H1 (cell line): ENCODE data around the gene TMEM178B.

Source experiments
- BRCA1 ChIP-seq: IDR thresholded peaks from 2 replicates; pipeline ENCODE4 v1.6.1; 2012; ENCODE audit warnings: low read depth, low read length, improper control_type of control experiment
- EGR1 ChIP-seq: IDR thresholded peaks from 2 replicates; pipeline ENCODE4 v1.6.1; 2011; ENCODE audit warnings: low read depth, low read length, borderline replicate concordance
- EZH2 ChIP-seq: fragments of 200-600 bp; sonication (generic); IDR thresholded peaks from 2 replicates; pipeline ENCODE4 v1.7.1; 2012; ENCODE audit warnings: low read depth, mild to moderate bottlenecking, moderate library complexity, low read length, inconsistent platforms; ENCODE audit not compliant: severe bottlenecking
- JUN ChIP-seq: IDR thresholded peaks from 2 replicates; pipeline ENCODE4 v1.6.1; 2011; ENCODE audit warnings: low read depth, mild to moderate bottlenecking, improper control_type of control experiment, low read length
- JUND ChIP-seq: IDR thresholded peaks from 2 replicates; pipeline ENCODE4 v1.6.1; 2011; ENCODE audit warnings: mild to moderate bottlenecking, improper control_type of control experiment, low read length
- NRF1 ChIP-seq: IDR thresholded peaks from 2 replicates; pipeline ENCODE4 v1.6.1; 2011; ENCODE audit warnings: mild to moderate bottlenecking, low read depth, low read length, improper control_type of control experiment
- PHF8 ChIP-seq: fragments of 200-600 bp; sonication (generic); conservative IDR thresholded peaks from 2 replicates; pipeline ENCODE4 v1.7.1; 2012; ENCODE audit warnings: low read depth, mild to moderate bottlenecking, inconsistent platforms, low read length, moderate library complexity
- POLR2A ChIP-seq, 2 experiments: IDR thresholded peaks; 1 replicate in 1 of 2; 2 replicates in 1 of 2; pipeline ENCODE4 v1.6.1; 2011; ENCODE audit warnings: low read depth in 2 of 2, low read length in 2 of 2, mild to moderate bottlenecking in 2 of 2; ENCODE audit errors: control extremely low read depth in 1 of 2
- POLR2AphosphoS5 ChIP-seq: IDR thresholded peaks from 2 replicates; pipeline ENCODE4 v1.6.1; 2011; ENCODE audit warnings: low read depth, low read length
- SAP30 ChIP-seq: fragments of 300-600 bp; sonication (generic); IDR thresholded peaks from 2 replicates; pipeline ENCODE4 v1.7.1; 2012; ENCODE audit warnings: low read length, moderate library complexity, mild to moderate bottlenecking, inconsistent platforms; ENCODE audit not compliant: insufficient read depth, insufficient replicate concordance
- SIRT6 ChIP-seq: IDR thresholded peaks from one replicate; pipeline ENCODE4 v1.7.1; 2012; ENCODE audit warnings: low read length, inconsistent platforms
- SRF ChIP-seq: IDR thresholded peaks from 2 replicates; pipeline ENCODE4 v1.6.1; 2011; ENCODE audit warnings: mild to moderate bottlenecking, low read depth, low read length, moderate library complexity
- TF ChIP-seq, protein P1 (sequence below), 3 experiments: IDR thresholded peaks; 1 replicate in 2 of 3; 2 replicates in 1 of 3; pipeline versions ENCODE4 v1.5.1 to v1.6.1; 2011; ENCODE audit warnings: low read length in 3 of 3, mild to moderate bottlenecking in 3 of 3, inconsistent platforms in 2 of 3, low read depth in 1 of 3, moderate library complexity in 1 of 3; ENCODE audit not compliant: insufficient read depth in 1 of 3; ENCODE audit errors: control extremely low read depth in 1 of 3

DNA sequence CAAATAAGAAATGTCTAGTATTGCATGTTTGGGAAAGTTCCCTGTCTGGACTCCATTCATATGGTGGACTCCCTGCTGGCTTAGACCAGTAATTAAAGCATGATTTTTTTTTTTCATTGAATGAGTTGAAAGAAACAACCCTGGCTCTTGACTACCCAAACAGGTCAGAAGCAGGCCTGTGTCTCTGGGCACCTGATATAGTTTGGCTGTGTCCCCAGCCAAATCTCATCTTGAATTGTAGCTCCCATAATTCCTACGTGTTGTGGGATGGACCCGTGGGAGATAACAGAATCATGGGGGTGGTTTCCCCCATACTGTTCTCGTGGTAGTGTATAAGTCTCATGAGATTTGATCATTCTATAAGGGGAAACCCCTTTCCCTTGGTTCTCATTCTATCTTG, 206.2 kb downstream of the TMEM178B start:
- TF ChIP-seq, protein P1, sequence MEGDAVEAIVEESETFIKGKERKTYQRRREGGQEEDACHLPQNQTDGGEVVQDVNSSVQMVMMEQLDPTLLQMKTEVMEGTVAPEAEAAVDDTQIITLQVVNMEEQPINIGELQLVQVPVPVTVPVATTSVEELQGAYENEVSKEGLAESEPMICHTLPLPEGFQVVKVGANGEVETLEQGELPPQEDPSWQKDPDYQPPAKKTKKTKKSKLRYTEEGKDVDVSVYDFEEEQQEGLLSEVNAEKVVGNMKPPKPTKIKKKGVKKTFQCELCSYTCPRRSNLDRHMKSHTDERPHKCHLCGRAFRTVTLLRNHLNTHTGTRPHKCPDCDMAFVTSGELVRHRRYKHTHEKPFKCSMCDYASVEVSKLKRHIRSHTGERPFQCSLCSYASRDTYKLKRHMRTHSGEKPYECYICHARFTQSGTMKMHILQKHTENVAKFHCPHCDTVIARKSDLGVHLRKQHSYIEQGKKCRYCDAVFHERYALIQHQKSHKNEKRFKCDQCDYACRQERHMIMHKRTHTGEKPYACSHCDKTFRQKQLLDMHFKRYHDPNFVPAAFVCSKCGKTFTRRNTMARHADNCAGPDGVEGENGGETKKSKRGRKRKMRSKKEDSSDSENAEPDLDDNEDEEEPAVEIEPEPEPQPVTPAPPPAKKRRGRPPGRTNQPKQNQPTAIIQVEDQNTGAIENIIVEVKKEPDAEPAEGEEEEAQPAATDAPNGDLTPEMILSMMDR (IDR thresholded peaks at IDR 0.05; ENCODE audit: control extremely low read depth in 1 of 3, insufficient read depth in 1 of 3, low read depth in 1 of 3, low read length in 3 of 3) = no peak
- no peak for TF ChIP-seq JUN
- no peak for TF ChIP-seq SAP30
- no peak for TF ChIP-seq SIRT6
- TF ChIP-seq POLR2A (IDR thresholded peaks at IDR 0.05; ENCODE audit: control extremely low read depth in 1 of 2, low read depth in 2 of 2, low read length in 2 of 2) = no peak
- TF ChIP-seq EGR1 = no peak
- TF ChIP-seq JUND = no peak
- TF ChIP-seq EZH2 = no peak
- no peak for TF ChIP-seq PHF8
- TF ChIP-seq POLR2AphosphoS5 = no peak
- no peak for TF ChIP-seq BRCA1
- no peak for TF ChIP-seq NRF1
- TF ChIP-seq SRF = no peak
